Fibroblast of the conjunctiva (primary cell): ENCODE results near the gene CELSR2.
"Not testable (repeated sequence)": the region's sequence is repeated elsewhere in the genome, so short reads cannot be mapped to it uniquely, and the experiment has no call there.

Source experiments
- DNase-seq: peaks from one replicate; pipeline ENCODE4 v3.0.0-alpha.2; 2010; ENCODE audit warnings: low read depth

Gene CELSR2

GRCh38 chr1:109301874-109302273 is 52.5 kb downstream of the CELSR2 start:
- DNase-seq, result no peak

- no peak for DNase-seq
Measured at GRCh38 chr1:109304226-109304920, 55.0 kb downstream of the CELSR2 start.

- not testable (repeated sequence) for DNase-seq
Measured at GRCh38 chr1:109305991-109306390, 56.7 kb downstream of the CELSR2 start.

DNA sequence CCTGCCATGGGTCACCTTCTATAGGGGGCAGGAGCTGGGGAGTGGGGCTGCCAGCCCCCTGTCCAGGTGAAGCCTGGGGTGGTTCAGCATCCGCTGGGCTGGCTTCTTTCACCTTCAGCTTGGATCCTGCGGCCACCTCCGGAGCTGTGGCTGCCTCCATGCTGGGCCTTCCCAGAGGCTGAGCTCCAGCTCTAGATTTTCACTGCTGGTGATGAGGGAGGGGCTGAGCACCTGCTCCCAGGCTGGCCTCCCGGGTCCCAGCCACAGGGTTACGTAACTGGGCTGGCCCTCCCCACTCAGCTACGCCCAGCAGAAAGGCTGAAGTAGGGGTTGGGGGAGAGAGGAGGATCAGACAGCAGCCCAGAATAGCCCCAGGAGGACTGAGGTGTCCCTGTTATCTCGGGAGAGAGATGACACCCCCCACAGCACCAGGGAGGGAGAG is 57.5 kb downstream of the CELSR2 start, which contains the start of gene MYBPHL:
TSS of gene MYBPHL (minus strand) at position 180 of the 442 bp plus-strand sequence. CDS start at position 160, 20 bp downstream.
- DNase-seq, result no peak

GRCh38 chr1:109307274-109308021 is 58.1 kb downstream of the CELSR2 start:
- DNase-seq, result no peak

- DNase-seq, result no peak
Measured at GRCh38 chr1:109309347-109309746, 60.0 kb downstream of the CELSR2 start.

GRCh38 chr1:109312246-109312645 is 62.9 kb downstream of the CELSR2 start:
- DNase-seq, result no peak

DNA sequence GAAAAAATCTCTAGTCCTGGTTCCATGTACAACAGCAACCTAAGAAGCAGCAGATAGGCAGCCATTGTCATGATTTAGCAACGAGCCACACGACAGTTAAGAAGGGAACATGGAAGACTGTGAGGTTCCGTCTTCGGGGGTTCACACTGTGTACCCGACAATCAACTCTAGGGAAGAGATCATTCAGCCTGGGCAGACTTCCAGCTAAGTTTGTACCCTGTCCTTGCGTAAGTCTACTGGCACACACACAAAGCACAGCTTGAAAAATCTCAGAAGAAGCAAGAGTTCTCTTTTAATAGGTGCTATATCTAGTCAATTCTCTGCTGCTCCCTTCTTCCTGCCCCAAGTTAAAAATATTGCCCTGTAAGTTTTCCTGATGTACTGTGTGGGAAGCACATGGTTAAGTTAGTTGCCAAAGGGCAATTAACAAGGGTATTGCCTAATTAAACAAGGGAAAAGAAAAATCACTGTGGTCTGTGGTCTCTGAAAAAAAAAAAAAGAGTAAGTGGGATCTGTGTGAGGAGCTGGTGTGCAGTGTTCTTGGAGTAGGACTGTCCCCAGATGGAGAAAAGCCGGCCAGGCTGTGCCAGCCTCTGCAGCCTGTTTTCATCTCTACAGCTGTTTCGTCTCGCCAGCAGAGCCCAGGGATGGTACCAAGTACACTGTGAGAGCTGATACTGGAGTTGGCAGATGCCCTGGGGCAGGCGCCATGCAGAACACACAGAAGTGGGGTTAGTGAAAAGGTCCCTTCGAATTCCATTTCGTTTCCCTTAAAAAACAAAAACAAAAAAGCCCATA is 63.8 kb downstream of the CELSR2 start:
- DNase-seq, result no peak

DNA sequence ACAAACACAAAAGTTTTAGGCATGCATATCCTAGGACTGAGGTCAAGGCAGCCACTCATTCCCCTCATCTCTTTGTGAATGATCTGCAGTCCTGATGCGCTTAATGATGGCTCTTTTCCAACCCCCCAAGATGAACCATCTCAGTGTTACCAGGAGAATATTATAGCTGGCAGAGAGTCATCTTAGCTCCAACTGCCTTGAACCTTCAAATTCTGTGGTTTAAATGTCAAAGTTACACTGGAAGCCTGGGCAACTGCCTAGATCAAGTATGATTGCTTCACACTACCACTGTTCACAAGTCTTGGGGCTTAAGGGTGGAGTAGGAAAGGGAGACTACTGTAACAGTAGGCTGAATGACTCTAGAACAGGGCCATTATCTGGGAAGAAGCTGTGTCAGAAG is 65.5 kb downstream of the CELSR2 start:
- no peak for DNase-seq

- no peak for DNase-seq
Measured at GRCh38 chr1:109315288-109315687, 65.9 kb downstream of the CELSR2 start.

- DNase-seq, result no peak
Measured at GRCh38 chr1:109316506-109316905, 67.2 kb downstream of the CELSR2 start.

DNA sequence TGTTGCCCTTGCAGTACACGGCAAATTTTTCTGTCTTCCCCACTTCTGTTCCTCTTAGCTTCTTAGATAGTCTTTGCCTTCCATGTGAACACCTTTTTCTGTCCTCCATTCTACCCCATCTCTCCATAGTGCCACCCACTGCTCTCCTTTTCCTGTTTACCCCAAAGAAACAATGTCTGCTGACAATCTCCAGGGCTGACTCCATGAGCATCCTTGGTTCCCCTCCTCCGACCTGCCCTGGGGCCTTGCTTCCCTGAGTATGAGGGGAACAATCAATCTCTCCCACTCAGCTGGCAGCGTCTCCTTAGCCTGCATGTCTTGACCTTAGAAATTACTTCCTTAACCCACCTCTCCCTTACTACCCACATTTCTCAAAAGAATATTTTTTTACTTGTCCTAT is 69.8 kb downstream of the CELSR2 start:
- no peak for DNase-seq

GRCh38 chr1:109322974-109323373 is 73.6 kb downstream of the CELSR2 start:
- no peak for DNase-seq
